Stimulated activated CD4-positive, alpha-beta T cell treated with anti-CD3 and anti-CD28 coated beads, Interleukin-12 subunit alpha, Interleukin-12 subunit beta, amount 100 ng/mL, for 4 hours (primary cell): ENCODE data around the gene NSMCE1.

Experiments used
- DNase-seq: peaks from one replicate; pipeline ENCODE4 v3.0.0-alpha.2; 2020

Gene NSMCE1

DNA sequence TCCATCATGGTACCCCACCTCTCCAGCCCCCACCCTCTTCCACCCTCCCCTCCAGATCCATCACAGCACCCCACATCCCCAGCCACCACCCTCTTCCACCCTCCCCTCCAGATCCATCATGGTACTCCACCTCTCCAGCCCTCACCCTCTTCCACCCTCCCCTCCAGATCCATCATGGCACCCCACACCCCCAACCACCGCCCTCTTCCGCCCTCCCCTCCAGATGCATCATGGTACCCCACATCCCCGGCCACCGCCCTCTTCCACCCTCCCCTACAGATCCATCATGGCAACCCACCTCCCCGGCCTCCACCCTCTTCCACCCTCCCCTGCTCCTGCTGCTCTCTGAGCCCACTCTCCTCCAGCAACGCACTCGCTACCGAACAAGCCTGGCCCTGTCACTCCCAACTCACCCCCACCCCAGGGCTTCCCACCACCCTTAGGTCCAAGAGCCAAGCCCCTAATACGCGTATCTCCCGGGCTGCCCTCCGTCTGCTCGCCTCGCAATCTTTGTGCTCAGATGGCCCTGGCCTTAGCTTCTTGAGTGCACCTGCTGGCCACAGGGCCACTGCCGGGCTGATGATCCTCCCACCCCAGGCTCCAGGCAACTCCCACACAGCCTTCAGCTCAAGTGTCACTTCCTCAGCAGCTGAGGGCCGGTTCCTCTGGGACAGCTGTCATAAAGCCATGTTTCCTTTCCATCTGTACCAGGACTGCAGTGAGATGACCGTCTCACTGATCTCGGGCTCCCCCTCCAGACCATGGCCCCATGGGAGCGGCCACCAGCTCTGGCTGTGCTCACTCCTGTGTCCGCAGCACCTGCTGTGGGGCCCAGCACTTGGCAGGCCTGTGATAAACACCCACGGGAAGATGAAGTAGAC is 39.7 kb downstream of the NSMCE1 start:
- DNase-seq = no peak

DNA sequence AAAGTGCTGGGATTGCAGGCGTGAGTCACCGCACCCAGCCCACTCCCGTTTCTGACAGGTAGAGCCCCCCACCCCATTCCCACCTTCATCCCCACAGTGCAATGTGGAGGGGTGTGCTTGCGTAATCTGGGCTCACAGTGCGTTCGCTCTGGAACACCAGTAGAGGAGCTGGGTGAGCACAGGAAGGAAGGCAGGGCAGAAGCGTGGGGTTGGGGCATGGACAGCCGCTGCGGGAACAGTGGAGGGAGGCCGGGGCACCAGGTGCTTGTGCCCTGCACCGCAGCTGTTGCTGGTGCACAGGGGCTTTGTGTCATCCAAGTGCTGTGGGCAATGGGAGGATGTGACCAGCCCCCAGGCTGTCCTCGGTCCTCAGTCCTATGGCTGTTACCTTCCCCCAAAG is 40.5 kb downstream of the NSMCE1 start:
- DNase-seq = no peak

DNA sequence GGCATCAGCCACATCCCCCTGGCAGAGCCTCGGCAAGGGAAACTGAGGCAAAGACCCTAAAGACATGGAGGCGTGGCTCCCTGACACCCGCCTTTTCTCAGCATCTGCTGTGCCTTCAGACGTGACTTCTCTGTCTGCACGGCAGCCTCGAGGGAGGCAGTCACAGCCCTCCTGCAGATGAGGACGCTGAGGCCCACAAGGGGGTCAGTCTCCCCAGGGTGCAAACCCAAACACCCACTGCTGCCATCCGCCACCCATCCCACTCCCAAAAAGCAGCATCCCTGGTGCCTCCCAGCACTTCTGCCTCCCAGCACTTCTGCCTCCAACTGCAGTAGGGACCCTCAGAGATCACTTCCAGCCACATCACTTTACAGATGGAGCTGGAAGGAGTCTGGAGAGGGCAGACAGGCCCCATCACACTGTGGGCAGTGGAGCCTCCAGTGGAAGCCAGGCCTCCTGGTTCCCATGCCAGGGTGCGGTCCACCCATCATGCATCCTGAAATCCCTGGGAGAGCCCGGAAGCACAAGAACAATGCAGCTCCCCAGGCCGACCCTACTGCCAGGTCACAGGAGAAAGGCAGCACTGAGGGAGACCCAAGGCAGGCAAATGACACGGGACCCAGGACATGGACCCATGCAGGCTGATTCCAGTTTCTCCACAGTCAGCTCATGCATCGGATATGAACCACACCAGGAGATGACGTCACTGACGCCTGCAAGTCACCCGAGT is 41.4 kb downstream of the NSMCE1 start:
- no peak for DNase-seq

DNA sequence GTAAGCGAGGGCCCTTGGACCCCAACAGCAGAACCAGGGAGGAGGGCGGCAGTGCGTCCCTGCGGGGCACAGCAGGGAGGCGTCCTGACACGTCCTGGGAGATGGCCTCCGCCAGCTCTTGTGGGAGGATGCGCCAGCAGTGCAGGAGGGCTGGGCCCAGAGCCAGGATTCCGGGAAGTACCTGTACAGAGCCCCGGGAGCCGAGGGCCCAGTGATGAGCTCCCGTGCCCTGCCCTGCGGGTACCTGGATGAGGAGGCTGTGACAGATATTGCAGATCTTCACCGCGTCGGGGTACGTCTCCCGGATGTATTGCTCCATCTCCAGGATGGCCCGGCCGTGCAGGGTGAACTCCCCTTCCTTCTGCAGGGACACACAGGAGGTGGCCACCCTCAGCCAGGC is 42.1 kb downstream of the NSMCE1 start:
- no peak for DNase-seq

DNA sequence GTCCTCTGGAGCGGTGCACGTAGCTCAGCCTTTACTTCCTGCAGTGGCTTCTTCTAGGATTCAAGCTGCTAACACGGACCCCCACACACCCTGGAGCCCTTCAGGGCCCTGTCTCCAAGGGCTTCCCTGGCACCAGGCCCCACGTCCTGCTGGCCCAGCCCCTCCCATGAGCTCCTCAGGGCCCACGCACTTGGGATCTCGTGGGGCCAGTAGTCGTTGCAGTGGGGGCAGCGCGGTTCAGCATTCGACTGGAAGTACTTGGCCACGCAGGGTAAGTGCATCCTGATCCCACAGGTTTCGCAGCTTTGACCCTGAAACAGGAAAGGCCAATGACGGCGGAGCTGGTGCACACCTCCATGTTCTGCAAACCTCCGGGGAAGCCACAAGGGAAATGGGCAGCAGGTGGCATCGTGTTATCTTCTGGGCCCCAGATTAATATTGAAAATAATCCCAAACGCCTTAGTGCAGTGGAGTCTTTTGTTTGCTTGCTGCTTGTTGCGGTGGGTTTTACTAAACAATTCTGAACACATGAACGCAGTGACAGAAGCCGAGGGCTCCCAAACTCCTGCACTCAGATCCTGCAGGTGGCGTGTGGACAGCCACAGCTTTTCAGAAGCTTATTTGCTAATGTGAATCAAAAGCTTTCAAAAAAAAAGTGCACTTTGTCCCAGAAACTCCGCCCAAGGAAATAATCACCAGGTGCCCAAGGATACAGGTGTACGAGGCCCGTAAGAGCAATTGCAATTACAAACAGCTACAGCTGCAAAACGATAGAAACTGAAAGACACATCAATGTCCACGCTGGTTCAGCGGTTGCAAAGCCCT is 42.8 kb downstream of the NSMCE1 start:
- DNase-seq = no peak

DNA sequence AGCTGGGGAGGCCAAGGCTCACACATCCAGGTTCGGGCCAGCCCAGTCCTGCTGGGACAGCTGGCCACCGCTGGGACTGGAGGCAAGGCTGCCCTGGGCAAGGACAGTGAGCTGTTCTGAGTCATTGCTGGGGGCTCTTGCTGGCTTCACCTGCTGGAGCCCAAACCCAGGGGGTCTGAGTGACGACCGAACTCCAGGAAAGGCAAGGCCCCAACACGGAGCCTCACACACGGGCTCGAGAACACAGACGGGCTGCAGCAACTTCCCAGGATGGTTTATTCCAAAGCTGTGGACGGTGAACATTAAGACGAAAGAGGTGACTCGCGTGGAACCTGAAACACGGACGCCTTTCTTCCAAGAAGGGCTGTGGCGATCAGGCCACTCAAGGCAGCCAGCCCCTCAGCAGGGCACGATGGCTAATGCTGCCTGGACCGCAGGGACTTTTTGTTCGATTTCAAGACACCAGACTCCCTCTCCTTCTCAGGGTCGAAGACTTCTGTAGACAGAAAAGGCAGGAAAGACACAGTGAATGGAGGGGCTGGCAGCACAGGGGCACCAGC is 43.8 kb downstream of the NSMCE1 start:
- no peak for DNase-seq

DNA sequence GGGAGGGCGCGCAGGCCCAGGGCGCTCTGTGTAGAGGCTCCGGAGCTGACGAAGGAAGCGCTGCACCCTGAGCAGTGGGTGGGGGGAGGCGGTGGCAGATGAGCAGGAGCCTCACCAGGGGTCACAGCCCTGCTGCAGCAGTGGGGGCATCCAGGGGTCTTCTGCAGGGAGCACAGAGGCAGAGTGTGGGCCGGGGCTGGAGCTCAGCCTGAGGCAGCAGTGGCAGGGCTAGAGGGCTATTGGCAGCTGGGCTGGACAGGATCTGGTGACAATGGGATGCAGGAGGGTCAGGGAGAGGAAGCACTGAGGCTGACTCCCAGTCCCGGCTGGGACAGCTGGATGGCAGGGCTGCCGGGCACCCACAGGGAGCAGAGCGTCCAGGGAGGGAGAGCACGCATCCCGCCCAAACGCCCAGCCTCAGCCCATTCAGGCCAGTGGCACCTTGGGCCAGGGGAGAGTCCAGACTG is 44.3 kb downstream of the NSMCE1 start:
- no peak for DNase-seq

DNA sequence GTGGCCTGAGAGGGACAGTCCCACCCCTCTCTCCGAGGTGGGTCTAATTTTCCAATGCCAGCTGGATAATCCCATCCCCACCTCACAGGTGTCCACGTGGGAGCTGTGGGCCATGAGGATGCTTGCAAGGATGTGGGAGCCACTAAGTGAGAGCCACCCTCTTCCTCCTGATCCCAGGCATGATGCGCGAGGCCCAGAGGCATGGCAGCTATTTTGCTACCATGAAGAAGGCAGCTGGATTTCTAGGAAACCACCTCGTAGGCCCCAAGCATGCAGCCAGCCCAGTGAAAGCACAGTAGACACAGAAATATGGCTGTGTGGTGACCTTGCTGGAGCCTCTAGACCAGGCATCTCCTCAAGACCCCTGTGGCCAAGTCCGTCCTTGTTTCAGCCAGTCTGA is 44.9 kb downstream of the NSMCE1 start:
- DNase-seq = no peak

DNA sequence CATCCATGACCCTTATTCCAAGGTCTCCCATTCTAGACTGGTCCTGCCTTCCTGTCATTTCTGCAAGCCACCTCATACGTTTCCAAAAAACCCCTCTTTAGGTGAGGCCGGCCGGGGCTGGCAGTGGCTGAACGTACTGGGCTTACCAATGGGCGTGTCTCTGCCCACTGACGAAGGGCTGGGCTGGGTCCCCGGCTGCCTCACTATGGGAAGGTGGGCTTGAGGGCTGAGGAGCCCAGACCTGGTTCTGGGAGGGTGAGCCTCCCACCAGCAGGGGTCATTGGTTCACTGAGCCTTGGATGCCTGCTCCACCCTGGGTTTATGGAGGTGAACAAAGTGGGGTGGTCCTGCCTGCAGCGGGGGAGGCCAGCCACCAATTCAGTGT is 45.4 kb downstream of the NSMCE1 start:
- DNase-seq = no peak

DNA sequence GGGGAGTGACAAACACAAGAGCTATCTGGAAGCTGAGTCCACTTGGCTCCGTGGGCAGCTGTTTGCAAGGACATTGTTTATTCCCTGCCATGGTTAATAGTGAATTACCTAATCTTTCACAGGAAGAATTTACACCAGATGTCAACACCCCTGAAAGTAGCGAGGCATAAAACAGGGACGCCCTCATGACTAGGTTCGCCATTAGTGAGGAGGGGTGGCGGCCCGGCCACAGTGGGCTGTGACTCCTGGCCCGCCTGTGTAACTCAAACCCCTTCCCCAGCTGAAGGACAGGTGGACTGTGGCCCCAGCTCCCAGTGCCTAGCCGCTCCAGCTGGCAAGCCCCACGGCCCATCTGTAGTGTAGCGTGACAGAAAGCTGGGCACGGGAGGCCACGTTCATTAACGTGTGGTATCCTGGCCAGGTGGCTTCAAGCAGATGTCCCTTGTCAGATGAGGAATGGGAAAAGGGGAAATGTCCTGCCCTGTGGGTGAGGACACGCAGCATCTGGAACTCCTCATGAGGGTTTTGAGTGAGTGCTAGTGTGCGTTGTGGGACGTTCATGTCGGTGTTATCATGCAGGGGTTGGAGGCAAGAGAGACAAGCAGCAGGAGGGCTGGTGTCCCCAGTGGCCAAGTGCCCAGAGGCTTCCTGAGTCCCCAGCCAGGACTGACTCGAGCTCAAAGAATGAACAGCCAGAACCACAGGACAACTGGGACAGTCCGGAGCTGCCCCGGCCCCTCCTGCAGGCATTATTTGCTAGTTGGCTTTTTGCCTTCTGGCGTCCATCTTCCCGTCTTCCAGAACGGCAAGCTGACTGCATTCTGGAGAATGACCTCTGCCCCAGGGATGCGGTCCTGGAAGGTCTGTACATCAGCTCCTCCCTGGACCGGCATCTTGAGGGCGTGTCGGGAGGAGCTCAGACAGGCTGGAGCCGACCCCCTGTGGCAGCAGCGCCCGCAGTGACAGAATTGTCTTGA is 46.0 kb downstream of the NSMCE1 start:
- DNase-seq = no peak

DNA sequence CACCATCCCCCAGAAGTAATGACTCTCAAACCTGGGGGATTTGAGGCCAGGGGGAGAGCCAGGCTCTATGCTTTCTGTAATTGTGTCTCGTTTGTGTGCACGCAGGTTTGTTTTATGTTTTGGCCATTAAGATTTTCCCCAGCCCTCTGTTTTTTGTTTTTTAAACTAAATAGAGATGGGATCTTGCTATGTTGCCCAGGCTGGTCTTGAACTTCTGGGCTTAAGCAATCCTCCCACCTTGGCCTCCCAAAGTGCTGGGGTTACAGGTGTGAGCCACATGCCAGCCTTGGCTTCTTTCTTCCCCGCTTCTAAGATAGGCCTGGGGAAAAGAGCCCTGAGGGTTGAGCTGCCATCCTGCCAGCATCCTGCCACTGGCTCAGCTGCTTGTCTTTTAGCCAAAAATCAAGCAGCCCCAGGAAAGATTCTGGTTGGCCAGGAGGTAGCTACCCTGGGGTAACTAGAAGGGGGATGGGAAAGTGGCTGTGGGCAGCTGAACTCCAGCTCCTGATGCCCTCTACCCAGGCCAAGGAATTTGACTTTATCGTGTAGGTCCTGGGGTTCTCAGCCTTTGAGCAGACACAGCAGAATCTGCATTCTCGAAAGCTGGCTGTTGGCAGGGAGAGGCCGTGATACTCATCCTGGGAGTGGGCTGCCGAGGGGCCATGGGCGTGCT is 46.9 kb downstream of the NSMCE1 start:
- DNase-seq = no peak

DNA sequence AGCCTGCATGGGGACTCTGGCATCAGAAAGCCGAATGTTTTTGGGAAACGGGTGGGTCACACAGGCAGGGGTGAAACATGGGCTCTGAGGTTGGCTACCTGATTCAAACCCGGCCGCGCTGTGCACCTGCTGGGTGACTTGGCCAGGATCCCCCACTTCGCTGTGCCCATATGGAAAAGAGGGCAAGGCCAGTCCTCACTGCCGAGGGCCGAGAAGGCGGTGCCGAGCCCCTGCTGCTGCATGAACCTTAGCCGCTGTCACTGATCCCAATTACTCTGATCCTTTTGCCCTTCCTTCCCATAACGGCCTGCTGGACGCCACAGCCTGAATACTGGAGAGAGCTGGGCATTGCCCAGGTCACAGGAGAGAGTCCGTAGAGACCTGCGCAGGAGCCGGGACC is 47.6 kb downstream of the NSMCE1 start:
- DNase-seq = no peak

DNA sequence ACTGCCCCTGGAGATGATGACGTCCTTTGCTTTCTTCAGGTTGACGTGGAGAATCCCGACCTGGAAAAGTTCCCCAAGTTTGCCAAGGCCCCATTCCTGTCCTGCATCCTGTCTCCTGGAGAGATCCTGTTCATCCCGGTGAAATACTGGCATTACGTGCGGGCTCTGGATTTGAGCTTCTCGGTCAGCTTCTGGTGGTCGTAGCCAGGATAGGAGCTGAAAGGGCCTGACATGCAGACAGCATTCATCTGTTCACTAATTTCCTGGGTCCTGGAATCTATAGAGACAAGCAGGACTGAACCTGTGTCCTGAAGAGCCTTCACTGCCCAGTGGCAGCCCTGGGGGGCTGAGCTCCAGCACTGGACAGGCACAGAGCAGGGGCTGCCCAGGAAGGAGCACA is 48.0 kb downstream of the NSMCE1 start:
- DNase-seq = no peak

DNA sequence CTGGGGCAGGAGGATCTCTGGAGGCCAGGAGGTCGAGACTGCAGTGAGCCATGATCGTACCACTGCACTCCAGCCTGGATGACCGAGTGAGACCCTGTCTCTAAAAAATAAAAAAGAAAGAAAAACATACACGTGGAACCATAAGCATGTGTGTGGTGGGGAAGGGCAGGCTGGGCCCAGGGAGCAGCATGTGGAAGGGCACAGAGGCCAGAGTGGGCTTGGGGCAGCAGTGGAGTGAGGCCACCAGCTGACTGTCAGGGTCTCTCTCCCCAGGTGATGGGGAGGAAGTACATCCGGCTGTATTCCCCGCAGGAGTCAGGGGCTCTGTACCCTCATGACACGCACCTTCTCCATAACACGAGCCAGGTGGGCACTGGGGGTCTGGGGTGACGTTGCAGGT is 48.5 kb downstream of the NSMCE1 start:
- DNase-seq = no peak

DNA sequence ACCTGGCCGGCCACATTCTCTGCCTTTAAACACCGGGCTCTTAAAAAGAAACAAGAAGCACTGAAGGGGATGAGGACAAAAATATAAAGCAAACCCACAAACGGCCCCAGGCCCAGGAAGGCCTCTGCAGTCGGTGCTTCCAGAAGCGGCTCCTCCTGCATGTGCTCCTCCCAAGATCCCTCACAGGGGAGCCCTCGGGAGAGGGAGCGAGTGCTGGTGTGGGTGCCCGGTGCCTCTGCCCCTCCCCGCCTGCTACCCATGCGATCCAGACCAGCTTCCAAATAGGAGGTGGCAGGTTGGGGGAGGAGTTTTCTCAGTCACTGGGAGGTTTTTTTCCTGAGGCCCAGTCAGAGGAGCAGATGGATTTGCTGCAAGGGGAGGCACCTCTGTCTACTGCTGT is 49.4 kb downstream of the NSMCE1 start:
- no peak for DNase-seq

DNA sequence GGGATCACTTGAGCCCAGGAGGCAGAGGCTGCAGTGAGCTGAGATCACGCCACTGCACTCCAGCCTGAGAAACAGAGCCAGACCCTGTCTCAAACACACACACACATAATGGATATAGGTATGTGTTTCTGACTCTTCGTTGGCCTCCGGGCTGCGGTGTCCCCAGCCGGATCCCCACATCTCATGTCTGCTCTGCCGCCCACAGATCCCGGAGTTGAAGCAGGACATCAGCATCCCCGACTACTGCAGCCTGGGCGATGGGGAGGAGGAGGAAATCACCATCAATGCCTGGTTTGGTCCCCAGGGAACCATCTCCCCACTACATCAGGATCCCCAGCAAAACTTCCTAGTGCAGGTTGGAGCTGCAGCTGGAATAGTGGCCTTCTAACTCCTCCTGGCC is 49.8 kb downstream of the NSMCE1 start:
- no peak for DNase-seq

DNA sequence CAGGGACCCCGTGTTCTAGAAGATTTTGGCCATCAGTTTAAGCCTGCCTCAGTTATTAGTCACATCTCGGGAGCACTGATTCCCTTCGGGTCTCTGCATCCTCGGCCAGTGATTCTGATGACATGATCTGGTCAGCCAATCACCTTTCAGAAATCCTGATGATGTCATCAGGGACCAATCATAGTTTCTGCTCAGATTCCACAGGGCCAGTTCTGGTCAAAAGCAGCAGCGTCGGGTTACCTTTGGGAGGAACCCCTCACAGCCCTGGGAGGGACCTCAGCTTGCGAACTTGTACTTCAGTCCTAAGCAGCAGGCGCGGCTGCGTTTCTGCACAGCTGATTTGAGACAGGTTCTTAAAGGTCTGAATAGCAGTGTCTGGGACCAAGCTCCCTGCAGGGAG is 51.3 kb downstream of the NSMCE1 start:
- DNase-seq = no peak

DNA sequence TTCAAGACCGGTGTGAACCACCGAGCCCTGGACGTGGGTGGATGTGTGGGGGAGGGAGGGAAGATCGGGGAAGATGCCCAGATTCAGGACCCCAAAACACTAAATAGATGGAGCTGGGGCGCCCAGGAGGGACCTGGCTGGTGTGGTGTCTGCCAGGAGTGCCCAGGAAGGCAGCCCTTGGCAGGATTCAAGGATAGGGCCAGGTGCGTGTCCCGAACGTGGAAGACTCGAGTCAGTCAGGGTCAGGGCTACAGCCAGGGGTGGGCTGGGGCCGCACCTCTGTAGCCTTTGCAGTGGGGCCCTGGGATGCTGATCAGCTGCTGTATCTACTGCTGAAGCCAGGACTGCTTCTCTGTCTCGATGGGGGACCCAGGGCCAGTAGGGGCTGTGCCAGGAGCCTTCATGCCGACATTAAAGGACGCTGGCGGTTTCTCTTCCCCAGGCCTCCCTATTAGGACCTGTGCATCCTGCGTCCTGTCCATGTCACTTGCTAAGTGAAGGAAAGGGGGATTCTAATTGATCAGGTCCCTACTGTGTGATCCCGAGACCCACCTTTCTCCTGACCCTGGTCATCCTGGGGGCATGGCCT is 52.2 kb downstream of the NSMCE1 start:
- DNase-seq = no peak

DNA sequence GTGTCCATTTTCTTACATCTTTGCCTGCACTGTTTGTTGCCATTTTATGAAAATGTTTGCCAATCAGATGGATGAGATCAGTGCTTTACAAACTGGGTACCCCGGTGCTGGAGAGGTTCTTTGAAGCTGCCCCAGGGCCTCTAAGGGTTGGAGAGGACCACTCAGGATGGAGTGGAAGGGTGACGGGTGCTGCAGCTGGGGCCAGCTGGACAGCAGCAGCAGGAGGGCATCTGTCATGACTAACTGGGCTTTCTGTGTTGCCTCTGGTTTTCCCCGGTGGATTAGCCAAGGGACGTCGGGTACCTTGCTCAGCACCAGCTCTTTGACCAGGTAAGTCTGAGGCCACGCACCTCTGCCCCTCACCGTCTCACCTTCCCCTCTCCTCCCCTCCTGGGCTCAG is 52.9 kb downstream of the NSMCE1 start:
- DNase-seq = no peak

DNA sequence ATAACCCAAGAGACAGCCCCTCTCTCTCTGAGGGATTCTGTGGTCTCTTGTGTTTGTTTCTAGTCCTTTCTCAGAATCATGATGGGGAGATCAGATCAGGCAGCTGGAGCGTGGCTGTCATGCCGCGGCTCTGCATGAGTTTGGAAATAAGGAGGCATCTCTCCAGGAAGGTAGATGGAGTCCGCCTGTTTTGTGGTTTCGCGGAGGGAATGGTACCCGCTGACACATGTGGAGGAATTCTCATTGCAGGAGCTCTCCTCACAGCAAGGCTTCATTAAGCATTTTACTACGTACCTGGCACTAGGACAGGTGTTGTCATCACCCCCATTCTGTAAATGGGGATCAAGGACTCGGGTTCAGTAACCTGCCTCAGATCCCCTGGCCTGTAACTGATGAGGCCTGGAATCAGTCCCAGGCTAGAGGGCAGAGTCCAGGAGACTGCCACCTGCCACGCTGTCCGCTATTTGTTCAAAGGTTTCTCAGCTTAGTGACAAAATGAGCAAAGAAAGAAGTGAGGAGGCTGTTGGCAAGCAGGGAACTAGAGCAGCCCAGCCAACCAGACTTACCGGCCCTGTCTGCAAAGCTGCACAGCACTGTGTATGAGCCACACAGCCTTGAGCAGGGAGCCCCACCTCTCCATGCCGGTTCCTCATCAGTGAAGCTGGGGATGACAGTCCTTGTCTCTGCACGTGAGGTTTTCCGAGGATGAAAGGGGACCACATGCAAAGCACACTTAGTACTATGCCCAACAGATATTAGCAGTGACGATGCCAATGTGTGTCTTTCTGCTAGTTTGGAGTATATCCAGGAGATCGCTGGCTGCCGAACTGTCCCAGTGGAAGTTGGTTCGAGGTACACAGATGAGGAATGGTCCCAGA is 54.2 kb downstream of the NSMCE1 start:
- no peak for DNase-seq
